ENCODE results near the gene CDH1.
"Not testable (repeated sequence)": the region's sequence is repeated elsewhere in the genome, so short reads cannot be mapped to it uniquely, and the experiment has no call there.

Gene CDH1

DNA sequence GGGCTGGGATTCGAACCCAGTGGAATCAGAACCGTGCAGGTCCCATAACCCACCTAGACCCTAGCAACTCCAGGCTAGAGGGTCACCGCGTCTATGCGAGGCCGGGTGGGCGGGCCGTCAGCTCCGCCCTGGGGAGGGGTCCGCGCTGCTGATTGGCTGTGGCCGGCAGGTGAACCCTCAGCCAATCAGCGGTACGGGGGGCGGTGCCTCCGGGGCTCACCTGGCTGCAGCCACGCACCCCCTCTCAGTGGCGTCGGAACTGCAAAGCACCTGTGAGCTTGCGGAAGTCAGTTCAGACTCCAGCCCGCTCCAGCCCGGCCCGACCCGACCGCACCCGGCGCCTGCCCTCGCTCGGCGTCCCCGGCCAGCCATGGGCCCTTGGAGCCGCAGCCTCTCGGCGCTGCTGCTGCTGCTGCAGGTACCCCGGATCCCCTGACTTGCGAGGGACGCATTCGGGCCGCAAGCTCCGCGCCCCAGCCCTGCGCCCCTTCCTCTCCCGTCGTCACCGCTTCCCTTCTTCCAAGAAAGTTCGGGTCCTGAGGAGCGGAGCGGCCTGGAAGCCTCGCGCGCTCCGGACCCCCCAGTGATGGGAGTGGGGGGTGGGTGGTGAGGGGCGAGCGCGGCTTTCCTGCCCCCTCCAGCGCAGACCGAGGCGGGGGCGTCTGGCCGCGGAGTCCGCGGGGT, at the start of gene CDH1:
Gene CDH1 (plus strand): TSS at position 247 of the 684 bp plus-strand sequence. CDS start 124 bp downstream, at position 371.
- no peak for DNase-seq

DNA sequence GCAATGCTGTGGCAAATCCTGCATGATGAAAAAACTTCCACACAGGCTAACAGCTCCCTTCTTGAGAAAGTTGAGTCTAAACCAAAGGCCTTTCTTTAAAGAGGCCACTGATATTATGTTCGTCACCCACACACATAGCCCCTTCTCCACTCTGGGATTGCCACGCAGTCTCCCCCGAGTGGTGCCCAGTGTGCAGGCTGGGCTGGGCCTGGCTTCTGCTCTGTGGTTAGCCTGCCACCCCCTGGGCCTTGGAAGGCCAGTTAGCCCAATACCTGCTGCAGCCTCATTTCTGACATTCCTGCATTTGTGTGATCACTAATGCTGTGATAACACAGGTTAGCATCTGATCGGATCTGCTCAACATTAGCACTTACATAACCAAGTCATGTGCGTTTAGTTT, 47.2 kb upstream of the CDH1 start:
- no peak for DNase-seq

DNA sequence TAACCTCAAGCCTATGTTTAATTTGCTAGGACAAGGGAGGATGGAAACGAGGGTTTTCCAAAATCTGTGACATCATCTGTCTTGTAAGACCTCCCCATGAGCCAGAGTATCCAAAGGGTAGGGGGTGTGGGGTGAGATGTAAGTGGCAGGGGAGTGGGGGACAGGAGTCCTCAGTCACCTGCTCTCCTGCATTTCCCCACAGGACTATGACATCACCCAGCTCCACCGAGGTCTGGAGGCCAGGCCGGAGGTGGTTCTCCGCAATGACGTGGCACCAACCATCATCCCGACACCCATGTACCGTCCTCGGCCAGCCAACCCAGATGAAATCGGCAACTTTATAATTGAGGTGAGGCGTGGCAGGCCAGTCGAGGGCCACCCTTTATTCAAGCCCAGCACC, 41.5 kb upstream of the CDH1 start:
- no peak for DNase-seq

DNA sequence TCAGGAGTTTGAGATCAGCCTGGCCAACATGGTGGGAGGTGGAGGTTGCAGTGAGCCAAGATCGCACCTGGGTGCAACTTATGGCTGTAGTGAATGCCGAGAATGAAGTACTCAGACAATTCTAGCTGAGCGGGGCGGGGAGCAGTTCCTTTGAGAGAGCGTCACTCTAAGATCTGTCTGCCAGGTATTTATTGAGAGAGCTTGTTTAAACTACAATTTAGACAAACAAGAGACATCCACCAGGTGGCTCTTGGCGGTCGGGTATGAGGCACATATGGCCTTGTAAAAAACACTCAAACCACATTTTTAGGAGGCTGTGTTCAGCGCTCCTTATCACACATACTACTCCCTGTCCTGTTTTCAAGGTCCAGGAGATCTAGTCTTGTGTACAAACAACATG, 40.6 kb upstream of the CDH1 start:
- no peak for DNase-seq

DNA sequence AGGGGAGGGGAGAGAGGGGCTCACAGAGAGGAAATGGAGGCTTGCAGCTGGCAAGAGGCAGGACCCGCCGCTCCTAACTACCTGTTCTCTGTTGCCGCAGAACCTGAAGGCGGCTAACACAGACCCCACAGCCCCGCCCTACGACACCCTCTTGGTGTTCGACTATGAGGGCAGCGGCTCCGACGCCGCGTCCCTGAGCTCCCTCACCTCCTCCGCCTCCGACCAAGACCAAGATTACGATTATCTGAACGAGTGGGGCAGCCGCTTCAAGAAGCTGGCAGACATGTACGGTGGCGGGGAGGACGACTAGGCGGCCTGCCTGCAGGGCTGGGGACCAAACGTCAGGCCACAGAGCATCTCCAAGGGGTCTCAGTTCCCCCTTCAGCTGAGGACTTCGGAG, 39.0 kb upstream of the CDH1 start:
- no peak for DNase-seq

DNA sequence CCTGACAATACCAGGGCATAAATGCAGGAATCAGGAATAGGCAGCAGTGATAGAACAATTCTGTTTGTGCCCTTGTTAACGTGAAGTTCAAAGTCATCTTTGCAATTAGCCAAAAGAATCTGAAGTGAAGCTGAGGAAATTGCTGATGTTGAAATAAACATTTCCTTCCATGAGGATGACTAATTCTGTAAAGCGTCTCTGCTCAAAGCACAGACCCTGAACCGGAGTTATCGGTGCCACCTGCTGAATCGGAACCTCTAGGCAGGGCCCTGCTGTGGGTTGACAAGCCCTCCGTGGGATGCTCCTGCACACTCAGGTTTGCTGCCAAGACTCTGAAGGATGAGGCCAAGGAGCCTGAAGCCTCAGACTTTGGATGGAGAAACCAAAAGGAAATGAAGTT, 37.0 kb upstream of the CDH1 start:
- DNase-seq, result peak; percentile 7

DNA sequence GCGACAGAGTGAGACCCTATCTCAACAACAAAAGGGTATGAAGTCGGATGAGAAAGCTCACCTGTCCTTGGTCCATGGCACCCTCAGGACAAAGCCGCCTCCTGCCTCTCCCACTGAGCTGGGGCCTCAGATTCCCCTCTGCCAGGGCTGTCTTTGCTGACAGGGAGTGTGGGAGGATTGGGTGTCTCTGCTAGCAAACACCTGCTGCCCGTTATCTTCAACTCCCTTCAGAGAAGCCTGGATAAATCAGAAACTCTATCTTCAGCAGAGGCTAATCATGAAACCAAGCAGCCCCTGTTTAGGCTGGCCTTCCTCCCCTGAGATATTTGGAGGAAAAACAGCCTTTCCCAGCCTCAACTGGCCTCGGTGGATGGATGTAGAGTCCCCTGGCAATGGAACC, 36.3 kb upstream of the CDH1 start:
- DNase-seq, result no peak

DNA sequence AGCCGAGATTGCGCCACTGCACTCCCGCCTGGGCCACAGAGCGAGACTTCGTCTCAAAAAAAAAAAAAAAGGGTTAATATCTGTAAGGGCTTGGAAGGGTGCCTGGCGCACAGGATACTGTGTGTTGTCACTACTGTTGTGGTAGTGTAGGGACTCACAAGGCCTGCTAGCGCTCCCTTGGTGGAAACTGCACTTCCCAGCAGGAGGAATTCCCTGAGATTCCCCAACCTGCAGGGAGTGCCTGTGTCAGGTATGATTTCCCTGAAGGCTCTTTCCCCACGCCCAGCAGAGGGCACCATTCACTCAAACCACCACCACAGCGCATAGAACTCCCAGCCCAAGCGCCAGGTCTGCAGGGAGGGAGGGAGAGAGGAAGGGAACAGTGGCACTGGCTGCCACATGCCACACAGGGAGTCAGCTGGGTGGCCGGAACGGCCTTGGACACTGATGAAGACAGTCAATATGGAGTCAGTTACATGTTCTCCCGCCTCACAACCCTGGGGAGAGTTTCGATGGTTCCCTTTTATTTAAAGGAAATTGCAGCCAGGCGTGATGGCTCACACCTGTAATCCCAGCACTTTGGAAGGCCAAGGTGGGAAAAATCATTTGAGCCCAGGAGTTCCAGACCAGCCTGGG, 32.7 kb upstream of the CDH1 start:
- peak; percentile 63 for DNase-seq

DNA sequence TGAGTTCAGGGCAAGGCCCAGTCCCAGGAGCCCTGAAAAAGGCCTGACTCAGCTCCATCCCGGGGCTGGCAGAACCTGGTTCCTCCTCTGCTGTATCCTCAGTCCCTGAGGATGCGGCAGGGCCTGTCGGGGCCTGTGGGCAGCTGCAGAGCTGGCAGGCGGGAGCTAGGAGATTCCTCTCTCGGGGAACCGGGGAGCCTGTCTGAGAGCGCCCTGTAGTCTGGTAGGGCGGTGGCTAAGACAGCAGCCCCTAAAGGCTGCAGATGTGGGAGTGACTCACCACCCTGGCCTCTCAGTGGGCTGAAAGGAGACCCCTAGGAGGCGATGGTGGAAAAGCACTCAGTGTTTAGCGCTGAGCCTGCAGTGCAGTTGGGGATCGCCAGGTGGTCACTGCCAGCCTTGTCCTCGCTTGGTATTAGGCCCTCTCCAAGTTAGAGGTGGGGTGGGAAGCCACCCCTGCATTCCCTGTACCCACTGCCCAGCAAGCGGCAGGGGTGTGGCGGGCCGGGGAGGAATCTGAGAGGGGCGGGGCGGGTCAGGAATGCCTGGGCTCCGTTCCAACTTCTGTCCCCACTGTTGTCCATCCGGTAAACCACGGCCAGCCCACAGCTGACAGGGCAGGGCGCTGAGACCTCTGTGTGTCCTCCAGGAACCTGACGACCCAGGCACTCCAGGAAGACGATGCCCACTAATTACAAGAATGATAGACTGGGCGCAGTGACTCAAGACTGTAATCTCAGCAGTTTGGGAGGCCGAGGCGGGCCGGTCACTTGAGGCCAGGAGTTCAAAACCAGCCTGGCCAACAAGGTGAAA, 29.5 kb upstream of the CDH1 start:
- peak; percentile 55 for DNase-seq

DNA sequence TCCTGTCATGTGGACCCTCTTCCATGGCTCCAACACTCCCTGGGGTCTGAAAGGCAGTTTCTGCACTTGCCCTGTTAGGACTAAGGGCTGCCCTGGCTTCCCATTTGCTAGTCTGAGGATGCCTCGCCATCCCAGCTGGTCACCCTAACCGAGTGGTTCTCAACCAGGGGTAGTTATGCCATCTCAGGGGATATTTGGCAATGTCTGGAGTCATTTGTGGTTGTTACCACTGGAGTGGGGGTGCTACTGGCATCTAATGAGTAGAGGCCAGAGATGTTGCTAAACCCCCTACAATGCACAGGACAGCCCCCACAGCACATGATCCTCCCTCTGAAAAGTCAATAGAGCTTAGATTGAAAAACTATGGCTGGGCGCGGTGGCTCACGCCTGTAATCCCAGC, 26.9 kb upstream of the CDH1 start:
- no peak for DNase-seq

DNA sequence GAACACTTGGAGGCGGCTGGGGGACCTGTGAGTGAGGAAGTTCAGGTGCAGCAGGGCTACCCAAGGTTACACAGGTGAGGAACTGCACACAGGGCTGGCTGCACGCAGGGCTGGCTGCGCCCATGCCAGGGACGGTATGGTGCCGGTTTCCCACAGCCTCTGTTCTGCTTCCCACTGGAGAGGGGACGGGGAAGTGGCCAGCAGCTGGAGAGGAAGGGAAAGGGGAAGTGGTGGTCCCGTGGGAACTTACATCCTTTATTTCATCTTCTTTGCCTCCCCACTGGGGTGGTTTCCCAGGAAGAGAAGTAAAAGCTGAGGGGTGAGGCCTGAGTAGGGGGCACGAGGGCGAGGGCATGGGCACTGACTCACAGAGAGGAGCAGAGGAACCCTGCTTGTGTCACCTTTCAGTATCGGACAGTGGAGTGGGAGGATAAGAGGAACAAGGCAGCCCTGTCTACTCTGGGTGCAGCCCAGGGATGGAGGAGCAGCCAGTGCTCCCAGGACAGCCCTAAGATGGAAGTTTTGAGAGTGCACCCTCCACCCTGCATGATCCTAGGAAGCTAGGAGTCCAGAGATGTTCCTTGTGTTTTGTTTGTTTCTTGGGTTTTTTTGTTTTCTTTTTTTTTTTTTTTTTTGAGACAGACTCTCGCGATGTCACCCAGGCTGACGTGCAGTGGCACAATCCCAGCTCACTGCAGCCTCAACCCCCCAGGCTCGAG, 25.5 kb upstream of the CDH1 start:
- DNase-seq, result no peak

DNA sequence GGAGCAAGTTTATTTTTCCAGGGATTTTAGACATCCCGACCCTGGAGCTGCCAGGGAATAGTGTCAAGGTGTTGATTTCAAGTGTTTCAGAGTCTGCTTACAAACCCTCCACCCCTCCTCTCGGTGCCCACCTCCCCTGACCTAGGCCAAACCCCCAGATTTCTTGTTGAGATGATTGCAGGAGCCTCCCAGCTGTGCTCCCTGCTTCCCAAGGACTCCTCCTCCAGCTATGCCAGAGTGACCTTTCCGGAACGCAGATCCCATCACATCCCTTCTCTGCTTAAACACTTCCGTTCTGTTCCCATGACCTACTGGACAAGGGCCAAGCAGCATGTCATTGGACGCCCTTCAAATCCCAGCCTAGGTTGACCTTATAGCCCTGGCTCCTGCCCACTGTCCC, 23.7 kb upstream of the CDH1 start:
- DNase-seq, result no peak

DNA sequence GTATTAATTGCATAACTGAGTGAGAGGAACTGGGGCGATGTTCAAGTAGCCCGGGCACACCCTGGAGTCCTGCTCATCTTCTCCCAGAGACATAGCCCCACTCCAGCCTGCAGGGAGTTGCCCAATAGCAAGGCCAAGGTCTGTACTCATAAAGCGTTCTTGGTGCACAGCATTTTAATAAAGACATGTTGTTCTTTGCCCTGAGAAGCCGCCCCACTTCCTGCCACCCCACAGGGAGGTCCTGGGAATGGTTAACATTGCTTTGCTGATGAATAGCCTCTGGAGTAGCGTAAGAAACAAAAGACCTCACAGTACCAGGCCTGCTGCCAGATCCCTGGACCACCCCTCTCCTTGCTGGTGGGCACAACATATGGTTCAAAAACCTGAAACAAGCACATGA, 21.6 kb upstream of the CDH1 start:
- no peak for DNase-seq

DNA sequence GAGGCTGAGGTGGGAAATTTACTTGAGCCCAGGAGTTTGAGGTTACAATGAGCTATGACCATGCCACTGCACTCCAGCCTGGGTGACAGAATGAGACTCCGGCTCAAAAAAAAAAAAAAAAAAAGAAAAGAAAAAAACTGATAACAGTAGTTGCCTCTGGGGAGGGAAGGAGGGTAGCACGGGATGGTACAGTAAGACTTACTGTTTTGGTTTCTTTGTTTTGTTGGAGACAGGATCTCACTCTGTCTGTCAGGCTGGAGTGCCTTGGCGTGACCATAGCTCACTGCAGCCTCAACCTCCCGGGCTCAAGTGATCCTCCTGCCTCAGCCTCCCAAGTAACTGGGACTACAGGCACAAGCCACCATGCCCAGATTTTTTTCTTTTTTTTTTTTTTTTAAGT, 20.6 kb upstream of the CDH1 start:
- not testable (repeated sequence) for DNase-seq

DNA sequence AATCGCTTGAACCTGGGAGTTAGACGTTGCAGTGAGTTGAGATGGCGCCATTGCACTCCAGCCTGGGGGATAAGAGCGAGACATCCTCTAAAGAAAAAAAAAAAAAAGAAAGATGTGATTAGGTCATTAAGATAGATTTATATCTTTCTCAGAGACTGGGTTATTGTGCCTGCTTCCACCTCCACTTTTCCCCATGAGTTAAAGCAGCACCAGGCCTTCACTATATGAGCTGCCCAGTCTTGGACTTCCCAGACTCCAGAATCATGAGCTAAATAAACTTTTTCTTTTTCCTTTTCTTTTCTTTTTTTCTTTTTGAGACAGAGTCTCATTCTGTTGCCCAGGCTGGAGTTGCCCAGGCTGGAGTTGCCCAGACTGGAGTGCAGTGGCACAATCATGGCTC, 19.4 kb upstream of the CDH1 start:
- DNase-seq, result no peak

DNA sequence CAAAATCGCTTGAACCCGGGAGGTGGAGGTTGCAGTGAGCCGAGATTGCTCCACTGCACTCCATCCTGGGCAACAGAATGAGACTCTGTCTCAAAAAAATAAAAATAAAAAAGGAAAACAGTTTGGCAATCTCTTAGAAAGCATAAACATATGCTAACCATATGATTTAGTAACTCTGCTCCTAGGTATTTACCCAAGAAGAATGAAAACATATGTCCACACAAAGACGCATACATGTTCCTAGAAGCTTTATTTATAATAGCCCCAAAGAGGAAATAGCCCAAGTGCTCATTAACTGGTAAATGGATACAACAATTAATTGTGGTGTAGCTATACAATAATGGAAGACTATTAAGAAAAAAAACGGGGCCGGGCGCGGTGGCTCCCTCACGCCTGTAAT, 18.5 kb upstream of the CDH1 start:
- DNase-seq, result no peak

DNA sequence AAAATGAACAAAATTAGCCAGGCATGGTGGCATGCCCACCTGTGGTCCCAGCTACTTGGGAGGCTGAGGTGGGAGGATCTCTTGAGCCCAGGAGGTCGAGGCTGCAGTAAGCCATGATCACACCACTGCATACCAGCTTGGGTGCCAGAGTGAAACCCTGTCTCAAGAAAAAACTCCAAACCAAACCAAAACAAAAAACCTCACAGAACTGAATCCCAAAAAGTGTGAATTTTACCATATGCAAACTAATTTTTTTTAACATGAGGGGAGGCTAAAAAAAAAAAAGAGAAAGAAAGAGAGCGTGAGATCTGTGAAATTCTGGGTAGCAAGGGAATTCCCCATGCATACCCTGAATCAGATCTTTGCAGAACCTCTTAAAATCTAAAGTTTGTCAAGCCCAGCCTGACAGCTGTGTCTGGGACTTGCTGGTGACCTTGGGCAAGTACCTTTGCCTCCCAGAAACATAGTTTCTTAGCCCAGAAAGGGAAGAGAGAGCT, 17.1 kb upstream of the CDH1 start:
- DNase-seq, result no peak

DNA sequence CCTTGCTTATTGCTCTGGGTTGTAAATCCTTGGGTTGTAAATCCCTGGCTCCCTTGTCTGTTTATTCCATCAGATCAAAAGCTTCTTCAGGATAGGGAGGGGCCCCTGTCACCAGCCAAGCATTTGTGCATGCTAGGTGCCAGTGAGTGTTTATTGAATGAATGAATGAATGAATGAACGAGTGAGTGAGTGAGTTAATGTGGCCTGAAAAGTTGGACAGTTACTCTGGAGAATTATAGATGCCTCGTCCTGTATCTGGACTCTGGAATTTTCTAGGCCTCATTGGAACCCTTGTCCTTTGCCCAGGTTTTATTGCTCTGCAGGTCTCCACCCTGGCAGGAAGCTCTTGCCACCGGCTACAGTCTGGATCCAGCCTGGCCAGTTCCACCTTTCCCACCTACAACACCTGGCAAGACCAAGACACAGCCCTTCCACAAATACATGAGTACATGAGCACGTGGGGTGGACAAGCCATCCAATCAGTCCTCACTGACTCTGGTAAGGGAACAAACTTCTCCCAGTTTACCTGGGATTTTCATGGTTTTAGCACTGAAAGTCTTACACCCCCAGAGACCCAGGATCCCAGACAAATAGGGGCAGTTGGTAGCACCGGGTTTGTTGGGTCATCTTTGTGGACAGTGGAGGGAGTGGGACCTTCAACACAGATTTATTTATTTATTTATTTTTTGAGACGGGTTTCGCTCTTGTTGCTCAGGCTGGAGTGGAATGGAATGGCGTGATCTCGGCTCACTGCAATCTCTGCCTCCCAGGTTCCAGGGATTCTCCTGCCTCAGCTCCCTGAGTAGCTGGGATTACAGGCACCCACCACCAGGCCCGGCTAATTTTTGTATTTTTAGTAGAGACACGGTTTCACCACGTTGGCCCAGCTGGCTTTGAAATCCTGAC, 14.7 kb upstream of the CDH1 start:
- DNase-seq, result no peak

DNA sequence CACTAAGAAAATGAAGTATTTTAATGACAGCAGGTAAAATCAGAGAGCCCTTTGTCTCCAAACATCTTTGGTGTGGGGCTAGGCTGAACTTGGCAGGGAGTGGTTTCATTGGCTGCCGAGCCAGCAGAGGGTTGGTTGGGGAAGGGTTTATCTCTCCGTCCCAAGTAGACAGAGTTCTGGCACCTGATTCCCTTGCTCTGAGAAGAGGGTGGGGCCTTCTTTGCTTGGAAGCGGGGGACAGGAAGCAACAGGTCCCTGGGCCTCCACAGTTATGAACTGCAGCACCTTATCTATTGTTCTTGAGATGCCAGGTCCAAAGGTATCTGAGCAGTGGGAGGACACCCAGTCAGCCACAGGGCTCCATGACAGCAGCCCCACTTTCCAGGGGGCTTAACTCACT, 12.3 kb upstream of the CDH1 start:
- DNase-seq, result no peak

DNA sequence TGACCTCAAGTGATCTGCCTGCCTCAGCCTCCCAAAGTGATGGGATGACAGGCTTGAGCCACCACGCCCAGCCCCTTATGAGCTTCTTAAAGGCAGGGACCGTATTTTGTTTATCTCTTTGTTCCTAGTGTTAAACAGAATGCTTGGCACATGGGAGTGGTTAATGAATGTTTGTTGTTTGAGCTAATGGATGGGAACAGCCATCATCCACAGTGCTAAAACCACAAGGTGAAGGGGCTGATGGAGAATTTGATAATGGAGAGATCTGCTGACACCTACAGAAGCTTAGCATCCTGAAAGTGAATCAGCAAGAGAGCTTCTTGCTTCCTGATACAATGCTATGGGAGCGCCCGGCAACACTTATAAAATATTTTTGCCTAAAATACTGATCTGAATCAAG, 8.6 kb upstream of the CDH1 start:
- no peak for DNase-seq

DNA sequence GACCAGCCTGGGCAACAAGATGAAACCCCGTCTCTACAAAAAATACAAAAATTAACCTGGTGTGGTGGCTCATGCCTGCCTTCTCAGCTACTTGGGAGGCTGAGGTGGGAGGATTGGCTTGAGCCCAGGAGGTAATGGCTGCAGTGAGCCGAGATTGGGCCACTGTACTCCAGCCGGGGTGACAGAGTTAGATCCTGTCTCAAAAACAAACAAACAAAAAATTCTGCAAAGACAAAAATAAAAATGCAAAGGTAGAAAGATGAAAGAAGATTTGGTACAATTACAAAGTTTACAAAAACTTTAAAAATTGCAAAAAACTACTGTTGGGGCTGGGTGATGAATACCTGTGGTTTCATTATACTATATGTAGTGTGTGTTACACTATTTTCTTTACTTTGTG, 5.5 kb upstream of the CDH1 start:
- no peak for DNase-seq

DNA sequence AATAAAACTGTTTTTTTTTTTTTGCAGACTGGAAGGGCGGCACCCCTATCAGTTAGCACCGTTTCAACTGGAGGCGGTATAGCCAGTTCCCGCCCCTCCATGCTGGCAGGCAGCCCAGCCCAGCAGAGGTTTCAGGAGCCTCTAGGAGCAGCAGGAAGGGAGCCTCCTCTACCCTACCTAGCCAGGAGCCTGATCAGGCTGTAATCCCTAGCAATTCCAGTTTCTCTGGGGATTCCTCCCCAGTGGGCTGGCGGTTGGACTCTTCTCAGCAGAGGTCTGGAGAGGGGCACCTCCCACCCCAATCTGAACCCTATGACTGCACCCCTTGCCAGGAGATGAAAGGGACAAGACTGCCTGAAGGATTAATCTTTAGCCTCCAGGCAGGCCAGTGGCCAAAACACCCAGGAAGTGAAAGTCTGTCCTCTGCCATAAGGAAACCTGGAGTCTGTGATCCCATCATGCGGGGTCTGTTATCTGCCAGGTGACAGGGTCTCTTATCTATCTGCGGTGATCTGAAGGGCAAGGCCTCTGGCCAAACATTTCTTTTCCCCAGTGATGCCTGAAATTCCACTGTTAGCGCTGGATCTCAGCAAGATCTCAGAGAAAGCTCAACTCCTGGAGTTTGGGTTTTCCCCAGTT, 4.9 kb upstream of the CDH1 start:
- peak; percentile 17 for DNase-seq
